ENCODE data around the gene SNX32. TPM values are rescaled to one million over a fixed set of nuclear protein-coding genes. Genes with fewer than 3 reads are reported as not detected.
A peak's percentile ranks its signal among the peaks of the same experiment; 100 is the strongest.

The SNX32 gene
- total and polyA plus RNA-seq, 2 of the 13 experiments (the other 11 are each of a cell fraction or from before 2014, with no cell fraction given): 0.09 to 0.34 TPM

DNA sequence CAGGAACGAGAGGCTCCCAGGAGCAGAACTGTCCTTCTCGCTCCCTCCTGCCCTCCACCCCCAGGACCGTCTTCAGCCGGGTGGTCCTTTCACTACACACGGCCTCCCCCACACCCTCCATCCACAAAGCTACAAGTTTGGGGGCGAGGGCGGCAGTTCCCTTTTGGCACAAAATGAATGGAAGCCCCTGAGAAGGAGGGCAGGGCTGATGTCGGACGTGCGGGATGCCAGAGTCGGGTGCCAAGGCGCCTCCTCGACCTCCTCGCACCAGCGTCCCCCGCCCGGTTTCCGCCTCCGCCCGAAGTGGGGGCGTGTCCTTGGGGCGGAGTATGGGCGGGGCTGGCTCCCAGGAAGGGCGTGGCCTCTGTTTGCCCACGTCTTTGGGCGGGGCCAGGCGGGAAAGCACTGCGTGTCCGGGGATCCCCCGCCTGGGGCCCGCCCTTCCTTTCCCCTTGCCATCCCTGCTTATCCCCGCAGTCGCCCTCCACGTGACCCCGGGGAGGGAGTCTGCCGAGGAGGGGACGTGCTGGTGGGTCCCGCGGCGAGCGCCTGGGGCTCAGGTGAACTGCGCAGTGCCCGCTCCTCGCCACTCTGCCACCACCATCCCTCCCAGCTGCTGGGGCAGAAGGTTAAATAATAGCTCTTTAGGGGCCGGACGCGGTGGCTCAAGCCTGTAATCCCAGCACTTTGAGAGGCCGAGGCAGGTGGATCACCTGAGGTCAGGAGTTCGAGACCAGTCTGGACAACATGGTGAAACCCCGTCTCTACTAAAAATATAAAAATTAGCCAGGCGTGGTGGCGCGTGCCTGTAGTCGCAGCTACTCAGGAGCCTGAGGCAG is 39.8 kb downstream of the SNX32 start (continued):
- TF ChIP-seq HDAC1 (CRISPR knock-in tag; IDR thresholded peaks at IDR 0.05) (peak; percentile 85), KDM5B (CRISPR knock-in tag; IDR thresholded peaks at IDR 0.05; ENCODE audit: borderline replicate concordance) (peak; percentile 83), HDAC2 (CRISPR knock-in tag; IDR thresholded peaks at IDR 0.05) (peak; percentile 66; the same call in 1 of the 2 replicates), ZNF598 (CRISPR knock-in tag; IDR thresholded peaks at IDR 0.05; ENCODE audit: borderline replicate concordance) (no peak), FOXK2 (IDR thresholded peaks at IDR 0.05) (no peak), ZNF672 (CRISPR knock-in tag; IDR thresholded peaks at IDR 0.05) (peak; percentile 68; the same call in 1 of the 2 replicates), PREB (CRISPR knock-in tag; IDR thresholded peaks at IDR 0.05) (no peak), SIN3A (IDR thresholded peaks at IDR 0.05; ENCODE audit: borderline replicate concordance, low read depth, low read length) (no peak), ZNF549 (CRISPR knock-in tag; IDR thresholded peaks at IDR 0.05) (no peak), HOXA5 (CRISPR knock-in tag; IDR thresholded peaks at IDR 0.05) (0 out of 2 replicates have a peak, but pooled peaks have one; percentile 36), THRA (CRISPR knock-in tag; IDR thresholded peaks at IDR 0.05; ENCODE audit: borderline replicate concordance) (0 out of 2 replicates have a peak, but pooled peaks have one; percentile 19), ETS1 (CRISPR knock-in tag; IDR thresholded peaks at IDR 0.05) (no peak), CHD4 (IDR thresholded peaks at IDR 0.05; ENCODE audit: borderline replicate concordance, low read length) (peak; percentile 64; the same call in 1 of the 2 replicates), ZNF343 (CRISPR knock-in tag; IDR thresholded peaks at IDR 0.05) (no peak), NR2F2 (IDR thresholded peaks at IDR 0.05; ENCODE audit: borderline replicate concordance, low read depth) (no peak)
- TF ChIP-seq, protein P1, sequence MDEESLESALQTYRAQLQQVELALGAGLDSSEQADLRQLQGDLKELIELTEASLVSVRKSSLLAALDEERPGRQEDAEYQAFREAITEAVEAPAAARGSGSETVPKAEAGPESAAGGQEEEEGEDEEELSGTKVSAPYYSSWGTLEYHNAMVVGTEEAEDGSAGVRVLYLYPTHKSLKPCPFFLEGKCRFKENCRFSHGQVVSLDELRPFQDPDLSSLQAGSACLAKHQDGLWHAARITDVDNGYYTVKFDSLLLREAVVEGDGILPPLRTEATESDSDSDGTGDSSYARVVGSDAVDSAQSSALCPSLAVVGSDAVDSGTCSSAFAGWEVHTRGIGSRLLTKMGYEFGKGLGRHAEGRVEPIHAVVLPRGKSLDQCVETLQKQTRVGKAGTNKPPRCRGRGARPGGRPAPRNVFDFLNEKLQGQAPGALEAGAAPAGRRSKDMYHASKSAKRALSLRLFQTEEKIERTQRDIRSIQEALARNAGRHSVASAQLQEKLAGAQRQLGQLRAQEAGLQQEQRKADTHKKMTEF (CRISPR knock-in tag; IDR thresholded peaks at IDR 0.05): peak; percentile 83
- TF ChIP-seq, protein P2, sequence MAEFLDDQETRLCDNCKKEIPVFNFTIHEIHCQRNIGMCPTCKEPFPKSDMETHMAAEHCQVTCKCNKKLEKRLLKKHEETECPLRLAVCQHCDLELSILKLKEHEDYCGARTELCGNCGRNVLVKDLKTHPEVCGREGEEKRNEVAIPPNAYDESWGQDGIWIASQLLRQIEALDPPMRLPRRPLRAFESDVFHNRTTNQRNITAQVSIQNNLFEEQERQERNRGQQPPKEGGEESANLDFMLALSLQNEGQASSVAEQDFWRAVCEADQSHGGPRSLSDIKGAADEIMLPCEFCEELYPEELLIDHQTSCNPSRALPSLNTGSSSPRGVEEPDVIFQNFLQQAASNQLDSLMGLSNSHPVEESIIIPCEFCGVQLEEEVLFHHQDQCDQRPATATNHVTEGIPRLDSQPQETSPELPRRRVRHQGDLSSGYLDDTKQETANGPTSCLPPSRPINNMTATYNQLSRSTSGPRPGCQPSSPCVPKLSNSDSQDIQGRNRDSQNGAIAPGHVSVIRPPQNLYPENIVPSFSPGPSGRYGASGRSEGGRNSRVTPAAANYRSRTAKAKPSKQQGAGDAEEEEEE (CRISPR knock-in tag; IDR thresholded peaks at IDR 0.05; ENCODE audit: borderline replicate concordance): peak; percentile 79; the same call in 1 of the 2 replicates
- TF ChIP-seq, protein P3, sequence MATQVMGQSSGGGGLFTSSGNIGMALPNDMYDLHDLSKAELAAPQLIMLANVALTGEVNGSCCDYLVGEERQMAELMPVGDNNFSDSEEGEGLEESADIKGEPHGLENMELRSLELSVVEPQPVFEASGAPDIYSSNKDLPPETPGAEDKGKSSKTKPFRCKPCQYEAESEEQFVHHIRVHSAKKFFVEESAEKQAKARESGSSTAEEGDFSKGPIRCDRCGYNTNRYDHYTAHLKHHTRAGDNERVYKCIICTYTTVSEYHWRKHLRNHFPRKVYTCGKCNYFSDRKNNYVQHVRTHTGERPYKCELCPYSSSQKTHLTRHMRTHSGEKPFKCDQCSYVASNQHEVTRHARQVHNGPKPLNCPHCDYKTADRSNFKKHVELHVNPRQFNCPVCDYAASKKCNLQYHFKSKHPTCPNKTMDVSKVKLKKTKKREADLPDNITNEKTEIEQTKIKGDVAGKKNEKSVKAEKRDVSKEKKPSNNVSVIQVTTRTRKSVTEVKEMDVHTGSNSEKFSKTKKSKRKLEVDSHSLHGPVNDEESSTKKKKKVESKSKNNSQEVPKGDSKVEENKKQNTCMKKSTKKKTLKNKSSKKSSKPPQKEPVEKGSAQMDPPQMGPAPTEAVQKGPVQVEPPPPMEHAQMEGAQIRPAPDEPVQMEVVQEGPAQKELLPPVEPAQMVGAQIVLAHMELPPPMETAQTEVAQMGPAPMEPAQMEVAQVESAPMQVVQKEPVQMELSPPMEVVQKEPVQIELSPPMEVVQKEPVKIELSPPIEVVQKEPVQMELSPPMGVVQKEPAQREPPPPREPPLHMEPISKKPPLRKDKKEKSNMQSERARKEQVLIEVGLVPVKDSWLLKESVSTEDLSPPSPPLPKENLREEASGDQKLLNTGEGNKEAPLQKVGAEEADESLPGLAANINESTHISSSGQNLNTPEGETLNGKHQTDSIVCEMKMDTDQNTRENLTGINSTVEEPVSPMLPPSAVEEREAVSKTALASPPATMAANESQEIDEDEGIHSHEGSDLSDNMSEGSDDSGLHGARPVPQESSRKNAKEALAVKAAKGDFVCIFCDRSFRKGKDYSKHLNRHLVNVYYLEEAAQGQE (IDR thresholded peaks at IDR 0.05; ENCODE audit: borderline replicate concordance in 1 of 2, low read depth in 1 of 2, low read length in 2 of 2): 0 out of 4 replicates have a peak, but pooled peaks of 1 of the 2 experiments have one; percentile 25
